HepG2 (cell line): Measurements from ENCODE around the gene CATSPERE. TPM values are rescaled to one million over a fixed set of nuclear protein-coding genes. Genes with fewer than 3 reads are reported as not detected.
A peak's percentile ranks its signal among the peaks of the same experiment; 100 is the strongest.

ENCODE experiments used
- CHD4 ChIP-seq: fragments of 200-600 bp; sonication (generic); IDR thresholded peaks from 2 replicates; pipeline ENCODE4 v1.7.0; 2017; ENCODE audit warnings: mild to moderate bottlenecking, low read length, borderline replicate concordance
- CREB1 ChIP-seq, 2 experiments: fragments of 450-650 bp in 1 of 2; IDR thresholded peaks; 2 replicates each; pipeline ENCODE4 v1.6.1; 2016 to 2017; ENCODE audit warnings: control low read depth in 1 of 2, mild to moderate bottlenecking in 1 of 2, missing compliant biosample characterization in 1 of 2, missing genetic modification characterization in 1 of 2
- CREM ChIP-seq, 2 experiments: sonication (generic) in 1 of 2; formaldehyde crosslinking in 1 of 2; IDR thresholded peaks; 2 replicates each; pipeline versions ENCODE4 v1.4.0 to v1.6.1; 2016 to 2020; ENCODE audit warnings: antibody characterized with exemption in 1 of 2, mild to moderate bottlenecking in 1 of 2, missing genetic modification reagents in 1 of 2
- MYC ChIP-seq: sonication (generic); formaldehyde crosslinking; IDR thresholded peaks from 2 replicates; pipeline ENCODE4 v1.9.0; 2021; ENCODE audit warnings: missing genetic modification reagents, borderline replicate concordance
- NFE2L1 ChIP-seq: sonication (generic); formaldehyde crosslinking; IDR thresholded peaks from 2 replicates; pipeline ENCODE4 v1.4.0; 2020; ENCODE audit warnings: missing genetic modification reagents, mild to moderate bottlenecking, borderline replicate concordance
- POLR2A ChIP-seq, 2 experiments: IDR thresholded peaks; 2 replicates each; pipeline ENCODE4 v1.6.1; 2011; ENCODE audit warnings: low read depth in 2 of 2, low read length in 2 of 2, mild to moderate bottlenecking in 1 of 2, moderate library complexity in 1 of 2; ENCODE audit not compliant: insufficient read depth in 1 of 2
- RARG ChIP-seq: sonication (generic); formaldehyde crosslinking; IDR thresholded peaks from 2 replicates; pipeline ENCODE4 v1.4.0; 2020; ENCODE audit warnings: low read depth, mild to moderate bottlenecking, missing genetic modification reagents
- SOX5 ChIP-seq: IDR thresholded peaks from 2 replicates; pipeline ENCODE4 v1.6.1; 2016; ENCODE audit warnings: borderline replicate concordance
- TBL1XR1 ChIP-seq: fragments of 150-350 bp; IDR thresholded peaks from 2 replicates; pipeline ENCODE4 v1.6.1; 2014; ENCODE audit warnings: borderline replicate concordance, low read length; ENCODE audit not compliant: partially characterized antibody
- ZNF180 ChIP-seq: sonication (generic); formaldehyde crosslinking; IDR thresholded peaks from 2 replicates; pipeline ENCODE4 v1.4.0; 2020; ENCODE audit warnings: low read depth, missing genetic modification reagents, borderline replicate concordance
- ZNF367 ChIP-seq: sonication (generic); formaldehyde crosslinking; IDR thresholded peaks from 2 replicates; pipeline ENCODE4 v1.4.0; 2020; ENCODE audit warnings: missing genetic modification reagents, borderline replicate concordance
- ZSCAN30 ChIP-seq: sonication (generic); formaldehyde crosslinking; IDR thresholded peaks from 2 replicates; pipeline ENCODE4 v1.5.0; 2020; ENCODE audit warnings: mild to moderate bottlenecking, missing genetic modification reagents
- ZSCAN9 ChIP-seq: IDR thresholded peaks from 2 replicates; pipeline ENCODE4 v1.6.1; 2016; ENCODE audit warnings: borderline replicate concordance
- polyA plus RNA-seq, 8 experiments: library from polyadenylated mRNA; depleted of rRNA in 3 of 8; stranded (reverse) in 7 of 8; unstranded in 1 of 8; fragments of >200 nt; fragmentation: Illumina TruSeq in 4 of 8; extraction: Trizol in 4 of 8; gene quantifications; 2 replicates each; pipeline versions ENCODE4 v1.2.1 to v1.2.3, GENCODE V29; 2011 to 2016; ENCODE audit warnings: low read depth in 4 of 8, missing spikeins in 1 of 8, mixed read lengths in 1 of 8; ENCODE audit not compliant: insufficient read depth in 1 of 8
- total RNA-seq, 5 experiments: library from RNA; depleted of rRNA; stranded (reverse); fragments of >200 nt; fragmentation: Illumina TruSeq; extraction: Trizol; gene quantifications; 2 replicates each; pipeline ENCODE4 v1.2.3, GENCODE V29; 2016; ENCODE audit warnings: low read depth in 1 of 5
- TF ChIP-seq, protein P1 (sequence below): sonication (generic); formaldehyde crosslinking; IDR thresholded peaks from 2 replicates; pipeline ENCODE4 v1.4.0; 2020; ENCODE audit warnings: missing genetic modification reagents
- TF ChIP-seq, protein P2 (sequence below): sonication (generic); formaldehyde crosslinking; IDR thresholded peaks from 2 replicates; pipeline ENCODE4 v1.8.0; 2022; ENCODE audit warnings: mild to moderate bottlenecking, missing genetic modification reagents, borderline replicate concordance
- TF ChIP-seq, protein P3 (sequence below): sonication (generic); formaldehyde crosslinking; IDR thresholded peaks from 2 replicates; pipeline ENCODE4 v1.4.0; 2020; ENCODE audit warnings: mild to moderate bottlenecking, missing genetic modification reagents, borderline replicate concordance
- TF ChIP-seq, protein P4 (sequence below): sonication (generic); formaldehyde crosslinking; IDR thresholded peaks from 2 replicates; pipeline ENCODE4 v1.8.1; 2023; ENCODE audit warnings: mild to moderate bottlenecking, missing genetic modification reagents
- TF ChIP-seq, protein P5 (sequence below): sonication (generic); formaldehyde crosslinking; IDR thresholded peaks from 2 replicates; pipeline ENCODE4 v1.4.0; 2020; ENCODE audit warnings: missing genetic modification reagents

CATSPERE gene
- total and polyA plus RNA-seq, 2 of the 13 experiments (the other 11 are each of a cell fraction or from before 2014, with no cell fraction given): 0.34 to 0.51 TPM

DNA sequence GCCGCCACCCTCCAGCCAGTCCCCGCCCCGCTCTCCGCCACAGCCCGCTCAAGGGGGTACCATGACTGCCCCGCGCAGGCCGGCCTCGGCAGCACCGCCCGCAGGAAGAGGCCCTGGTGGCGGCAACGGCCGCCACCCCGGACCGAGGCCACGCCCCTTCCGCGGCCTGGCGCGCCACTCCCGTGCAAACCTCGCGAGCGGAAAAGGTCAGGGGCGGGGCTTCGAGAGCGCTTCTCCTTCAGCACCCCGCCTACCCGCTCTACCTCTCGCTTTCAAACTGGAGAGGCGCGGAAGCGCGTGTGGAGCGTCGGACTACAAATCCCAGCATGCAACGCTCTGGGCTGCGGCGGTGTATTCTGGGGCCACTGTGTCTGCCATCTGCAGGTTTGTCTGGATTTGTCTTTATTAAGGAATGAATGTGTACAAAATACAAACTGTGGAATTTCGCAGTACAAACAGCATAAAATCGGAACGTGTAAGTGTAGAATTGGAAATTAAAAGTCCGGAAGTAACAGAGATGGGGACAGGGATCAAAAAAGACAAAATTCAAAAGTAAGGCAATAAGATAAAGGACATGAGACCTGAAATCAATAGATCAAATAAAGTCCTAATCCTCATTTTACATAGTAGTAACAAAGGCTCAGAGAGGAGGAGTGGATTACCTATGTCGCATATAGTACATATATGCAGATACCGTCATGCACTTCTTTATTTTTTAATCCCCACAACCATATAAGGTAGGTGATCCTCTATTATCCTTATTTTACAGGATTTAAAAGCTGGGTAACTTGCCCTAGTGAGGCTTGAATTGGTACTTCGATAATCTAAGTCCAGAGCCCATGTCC is 8.9 kb upstream of the CATSPERE start (continued):
- TF ChIP-seq, protein P1, sequence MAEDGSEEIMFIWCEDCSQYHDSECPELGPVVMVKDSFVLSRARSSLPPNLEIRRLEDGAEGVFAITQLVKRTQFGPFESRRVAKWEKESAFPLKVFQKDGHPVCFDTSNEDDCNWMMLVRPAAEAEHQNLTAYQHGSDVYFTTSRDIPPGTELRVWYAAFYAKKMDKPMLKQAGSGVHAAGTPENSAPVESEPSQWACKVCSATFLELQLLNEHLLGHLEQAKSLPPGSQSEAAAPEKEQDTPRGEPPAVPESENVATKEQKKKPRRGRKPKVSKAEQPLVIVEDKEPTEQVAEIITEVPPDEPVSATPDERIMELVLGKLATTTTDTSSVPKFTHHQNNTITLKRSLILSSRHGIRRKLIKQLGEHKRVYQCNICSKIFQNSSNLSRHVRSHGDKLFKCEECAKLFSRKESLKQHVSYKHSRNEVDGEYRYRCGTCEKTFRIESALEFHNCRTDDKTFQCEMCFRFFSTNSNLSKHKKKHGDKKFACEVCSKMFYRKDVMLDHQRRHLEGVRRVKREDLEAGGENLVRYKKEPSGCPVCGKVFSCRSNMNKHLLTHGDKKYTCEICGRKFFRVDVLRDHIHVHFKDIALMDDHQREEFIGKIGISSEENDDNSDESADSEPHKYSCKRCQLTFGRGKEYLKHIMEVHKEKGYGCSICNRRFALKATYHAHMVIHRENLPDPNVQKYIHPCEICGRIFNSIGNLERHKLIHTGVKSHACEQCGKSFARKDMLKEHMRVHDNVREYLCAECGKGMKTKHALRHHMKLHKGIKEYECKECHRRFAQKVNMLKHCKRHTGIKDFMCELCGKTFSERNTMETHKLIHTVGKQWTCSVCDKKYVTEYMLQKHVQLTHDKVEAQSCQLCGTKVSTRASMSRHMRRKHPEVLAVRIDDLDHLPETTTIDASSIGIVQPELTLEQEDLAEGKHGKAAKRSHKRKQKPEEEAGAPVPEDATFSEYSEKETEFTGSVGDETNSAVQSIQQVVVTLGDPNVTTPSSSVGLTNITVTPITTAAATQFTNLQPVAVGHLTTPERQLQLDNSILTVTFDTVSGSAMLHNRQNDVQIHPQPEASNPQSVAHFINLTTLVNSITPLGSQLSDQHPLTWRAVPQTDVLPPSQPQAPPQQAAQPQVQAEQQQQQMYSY (CRISPR knock-in tag): 0 out of 2 replicates have a peak, but pooled peaks have one; percentile 7
- TF ChIP-seq, protein P2, sequence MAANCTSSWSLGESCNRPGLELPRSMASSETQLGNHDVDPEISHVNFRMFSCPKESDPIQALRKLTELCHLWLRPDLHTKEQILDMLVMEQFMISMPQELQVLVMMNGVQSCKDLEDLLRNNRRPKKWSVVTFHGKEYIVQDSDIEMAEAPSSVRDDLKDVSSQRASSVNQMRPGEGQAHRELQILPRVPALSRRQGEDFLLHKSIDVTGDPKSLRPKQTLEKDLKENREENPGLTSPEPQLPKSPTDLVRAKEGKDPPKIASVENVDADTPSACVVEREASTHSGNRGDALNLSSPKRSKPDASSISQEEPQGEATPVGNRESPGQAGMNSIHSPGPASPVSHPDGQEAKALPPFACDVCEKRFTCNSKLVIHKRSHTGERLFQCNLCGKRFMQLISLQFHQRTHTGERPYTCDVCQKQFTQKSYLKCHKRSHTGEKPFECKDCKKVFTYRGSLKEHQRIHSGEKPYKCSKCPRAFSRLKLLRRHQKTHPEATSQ (CRISPR knock-in tag): peak; percentile 44; the same call in 1 of the 2 replicates
- TF ChIP-seq SOX5 (CRISPR knock-in tag): peak; percentile 25; the same call in 1 of the 2 replicates
- TF ChIP-seq TBL1XR1: no peak
- TF ChIP-seq CHD4: no peak
- TF ChIP-seq POLR2A (IDR thresholded peaks at IDR 0.05; ENCODE audit: insufficient read depth in 1 of 2, low read depth in 2 of 2, low read length in 2 of 2): peak in 1 of 2 experiments; percentile 11; a peak in 2 of 4 replicates
- peak; percentile 19; the same call in 1 of the 2 replicates for TF ChIP-seq ZSCAN9
- no peak for TF ChIP-seq ZNF180
- TF ChIP-seq, protein P3, sequence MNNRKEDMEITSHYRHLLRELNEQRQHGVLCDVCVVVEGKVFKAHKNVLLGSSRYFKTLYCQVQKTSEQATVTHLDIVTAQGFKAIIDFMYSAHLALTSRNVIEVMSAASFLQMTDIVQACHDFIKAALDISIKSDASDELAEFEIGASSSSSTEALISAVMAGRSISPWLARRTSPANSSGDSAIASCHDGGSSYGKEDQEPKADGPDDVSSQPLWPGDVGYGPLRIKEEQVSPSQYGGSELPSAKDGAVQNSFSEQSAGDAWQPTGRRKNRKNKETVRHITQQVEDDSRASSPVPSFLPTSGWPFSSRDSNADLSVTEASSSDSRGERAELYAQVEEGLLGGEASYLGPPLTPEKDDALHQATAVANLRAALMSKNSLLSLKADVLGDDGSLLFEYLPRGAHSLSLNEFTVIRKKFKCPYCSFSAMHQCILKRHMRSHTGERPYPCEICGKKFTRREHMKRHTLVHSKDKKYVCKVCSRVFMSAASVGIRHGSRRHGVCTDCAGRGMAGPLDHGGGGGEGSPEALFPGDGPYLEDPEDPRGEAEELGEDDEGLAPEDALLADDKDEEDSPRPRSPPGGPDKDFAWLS: no peak
- peak; percentile 74 for TF ChIP-seq MYC (CRISPR knock-in tag)
- TF ChIP-seq RARG (CRISPR knock-in tag): no peak
- TF ChIP-seq CREM (IDR thresholded peaks at IDR 0.05): peak; percentile 86
- TF ChIP-seq CREM (CRISPR knock-in tag; IDR thresholded peaks at IDR 0.05): no peak
- no peak for TF ChIP-seq NFE2L1
- TF ChIP-seq, protein P4, sequence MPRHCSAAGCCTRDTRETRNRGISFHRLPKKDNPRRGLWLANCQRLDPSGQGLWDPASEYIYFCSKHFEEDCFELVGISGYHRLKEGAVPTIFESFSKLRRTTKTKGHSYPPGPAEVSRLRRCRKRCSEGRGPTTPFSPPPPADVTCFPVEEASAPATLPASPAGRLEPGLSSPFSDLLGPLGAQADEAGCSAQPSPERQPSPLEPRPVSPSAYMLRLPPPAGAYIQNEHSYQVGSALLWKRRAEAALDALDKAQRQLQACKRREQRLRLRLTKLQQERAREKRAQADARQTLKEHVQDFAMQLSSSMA: no peak
- TF ChIP-seq, protein P5, sequence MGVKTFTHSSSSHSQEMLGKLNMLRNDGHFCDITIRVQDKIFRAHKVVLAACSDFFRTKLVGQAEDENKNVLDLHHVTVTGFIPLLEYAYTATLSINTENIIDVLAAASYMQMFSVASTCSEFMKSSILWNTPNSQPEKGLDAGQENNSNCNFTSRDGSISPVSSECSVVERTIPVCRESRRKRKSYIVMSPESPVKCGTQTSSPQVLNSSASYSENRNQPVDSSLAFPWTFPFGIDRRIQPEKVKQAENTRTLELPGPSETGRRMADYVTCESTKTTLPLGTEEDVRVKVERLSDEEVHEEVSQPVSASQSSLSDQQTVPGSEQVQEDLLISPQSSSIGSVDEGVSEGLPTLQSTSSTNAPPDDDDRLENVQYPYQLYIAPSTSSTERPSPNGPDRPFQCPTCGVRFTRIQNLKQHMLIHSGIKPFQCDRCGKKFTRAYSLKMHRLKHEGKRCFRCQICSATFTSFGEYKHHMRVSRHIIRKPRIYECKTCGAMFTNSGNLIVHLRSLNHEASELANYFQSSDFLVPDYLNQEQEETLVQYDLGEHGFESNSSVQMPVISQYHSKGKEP: no peak
- TF ChIP-seq ZSCAN30 (CRISPR knock-in tag): no peak
- TF ChIP-seq CREB1 (IDR thresholded peaks at IDR 0.05): 0 out of 2 replicates have a peak, but pooled peaks have one; percentile 19
- TF ChIP-seq CREB1 (CRISPR knock-in tag; IDR thresholded peaks at IDR 0.05): peak; percentile 81
- TF ChIP-seq ZNF367: no peak
